ENCODE data around the gene PRSS48.

Gene PRSS48

DNA sequence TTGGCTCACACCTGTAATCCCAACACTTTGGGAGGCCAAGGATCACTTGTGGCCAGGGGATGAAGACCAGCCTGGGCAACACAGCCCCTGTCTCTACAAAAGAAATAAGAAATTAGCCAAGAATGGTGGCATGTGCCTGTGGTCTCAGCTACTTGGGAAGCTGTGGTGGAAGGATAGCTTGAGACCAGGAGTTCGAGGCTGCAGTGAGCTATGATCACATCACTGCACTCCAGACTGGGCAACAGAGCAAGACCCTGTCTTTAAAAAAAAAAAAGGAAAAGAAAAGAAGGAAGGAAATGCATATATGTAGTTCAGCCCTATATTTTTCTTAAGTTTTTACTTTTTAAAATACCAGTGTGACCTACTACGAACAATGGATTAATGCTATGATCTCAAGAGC, 15.1 kb downstream of the PRSS48 start:
- Mint-ChIP-seq H3K9me3 (peaks cover 21% of the 10 kb centered on the region), H3K4me1 (peaks cover 10% of the 10 kb centered on the region), H3K27ac (no peak overlapping the region), H3K27me3 (ENCODE audit: low read depth, poor library complexity) (no peaks in the 10 kb centered on the region), H3K36me3 (ENCODE audit: low read depth) (peaks cover 67% of the 10 kb centered on the region), H3K4me3 (no peak overlapping the region)
- DNase-seq = no peak
- no peak for TF ChIP-seq CTCF (IDR thresholded peaks at IDR 0.05)

DNA sequence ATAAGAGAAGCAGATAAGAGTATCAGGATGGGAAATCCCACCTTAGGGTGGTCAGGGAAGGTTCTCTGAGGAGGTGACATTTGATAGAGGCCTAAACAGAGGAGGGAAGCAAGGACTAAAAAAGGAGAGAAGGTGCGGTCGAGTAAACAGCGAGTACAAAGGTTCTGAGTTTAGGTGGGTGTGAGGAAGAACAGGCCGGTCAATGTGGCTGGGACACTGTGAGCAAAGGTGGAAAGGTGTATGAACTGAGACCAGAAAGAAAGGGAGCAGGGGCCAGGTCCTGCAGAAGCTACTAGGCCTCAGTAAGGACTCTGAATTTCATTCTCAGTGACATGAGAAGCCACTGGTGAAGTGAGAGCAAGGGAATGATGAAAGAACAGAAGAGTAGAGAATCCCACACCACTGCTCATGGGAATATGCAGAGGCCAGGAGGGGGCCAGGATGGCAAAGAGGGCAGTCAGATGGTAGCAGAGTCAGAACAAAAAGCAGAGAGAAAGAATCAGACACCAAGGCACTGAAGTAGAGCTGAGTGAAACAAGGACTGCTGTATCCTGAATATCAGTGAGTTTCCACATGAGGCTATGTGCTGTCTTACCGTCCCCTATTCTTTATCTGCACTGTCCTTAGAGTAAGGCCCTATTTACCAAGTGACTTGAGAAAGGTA, 18.0 kb downstream of the PRSS48 start:
- DNase-seq = no peak
- H3K4me3 Mint-ChIP-seq = no peak overlapping the region
- H3K4me1 Mint-ChIP-seq = peaks cover 10% of the 10 kb centered on the region
- H3K27ac Mint-ChIP-seq = peak overlapping the region; percentile 8
- peaks cover 71% of the 10 kb centered on the region for H3K36me3 Mint-ChIP-seq (ENCODE audit: low read depth)
- H3K27me3 Mint-ChIP-seq (ENCODE audit: low read depth, poor library complexity) = no peaks in the 10 kb centered on the region
- TF ChIP-seq CTCF (IDR thresholded peaks at IDR 0.05) = no peak
- peaks cover 21% of the 10 kb centered on the region for H3K9me3 Mint-ChIP-seq

DNA sequence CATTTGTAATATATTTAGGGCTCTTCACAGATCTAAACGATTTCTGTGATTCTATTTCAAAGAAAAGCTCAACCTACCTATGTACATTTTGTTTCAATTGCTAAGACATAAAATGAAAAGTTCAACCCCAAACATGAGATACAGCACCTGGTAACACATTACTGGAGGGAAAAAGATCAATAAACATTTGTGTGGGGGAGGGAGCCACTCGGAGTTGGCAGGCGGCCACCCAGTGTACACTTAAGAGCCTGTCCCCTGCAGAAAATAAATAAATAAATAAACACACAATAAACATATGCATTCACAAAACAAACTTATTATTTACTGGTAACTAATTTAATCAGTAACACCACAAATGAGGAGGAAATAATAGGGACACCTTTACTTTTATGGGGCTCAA, 19.3 kb downstream of the PRSS48 start:
- H3K9me3 Mint-ChIP-seq = peaks cover 20% of the 10 kb centered on the region
- no peak for TF ChIP-seq CTCF (IDR thresholded peaks at IDR 0.05)
- H3K4me1 Mint-ChIP-seq = peaks cover 10% of the 10 kb centered on the region
- H3K36me3 Mint-ChIP-seq (ENCODE audit: low read depth) = peaks cover 71% of the 10 kb centered on the region
- no peak for DNase-seq
- H3K27me3 Mint-ChIP-seq (ENCODE audit: low read depth, poor library complexity) = no peaks in the 10 kb centered on the region
- no peak overlapping the region for H3K4me3 Mint-ChIP-seq
- no peak overlapping the region for H3K27ac Mint-ChIP-seq

- TF ChIP-seq CTCF (IDR thresholded peaks at IDR 0.05) = no peak
- Mint-ChIP-seq H3K4me1 (peaks cover 10% of the 10 kb centered on the region), H3K27me3 (ENCODE audit: low read depth, poor library complexity) (no peaks in the 10 kb centered on the region), H3K9me3 (peaks cover 29% of the 10 kb centered on the region), H3K27ac (no peak overlapping the region), H3K4me3 (no peak overlapping the region), H3K36me3 (ENCODE audit: low read depth) (peaks cover 71% of the 10 kb centered on the region)
- no peak for DNase-seq
Observed at GRCh38 chr4:151297170-151297569, 20.2 kb downstream of the PRSS48 start.

- no peak for DNase-seq
- H3K4me3 Mint-ChIP-seq = no peak overlapping the region
- peaks cover 56% of the 10 kb centered on the region for H3K9me3 Mint-ChIP-seq
- TF ChIP-seq CTCF (IDR thresholded peaks at IDR 0.05) = no peak
- peaks cover 81% of the 10 kb centered on the region for H3K36me3 Mint-ChIP-seq (ENCODE audit: low read depth)
- H3K27me3 Mint-ChIP-seq (ENCODE audit: low read depth, poor library complexity) = no peaks in the 10 kb centered on the region
- H3K27ac Mint-ChIP-seq = no peak overlapping the region
- peaks cover 9% of the 10 kb centered on the region for H3K4me1 Mint-ChIP-seq
Observed at GRCh38 chr4:151302432-151302831, 25.5 kb downstream of the PRSS48 start.

GRCh38 chr4:151304226-151304625, 27.3 kb downstream of the PRSS48 start:
- Mint-ChIP-seq H3K9me3 (peaks cover 57% of the 10 kb centered on the region), H3K4me1 (peaks cover 9% of the 10 kb centered on the region)

More at GRCh38 chr4:151304226-151304625, 27.3 kb downstream of the PRSS48 start:
- H3K36me3 Mint-ChIP-seq (ENCODE audit: low read depth) = peaks cover 77% of the 10 kb centered on the region
- no peak overlapping the region for H3K27ac Mint-ChIP-seq
- no peak for DNase-seq
- TF ChIP-seq CTCF (IDR thresholded peaks at IDR 0.05) = no peak
- H3K27me3 Mint-ChIP-seq (ENCODE audit: low read depth, poor library complexity) = no peaks in the 10 kb centered on the region
- H3K4me3 Mint-ChIP-seq = no peak overlapping the region

Data from nephron progenitor cell (in vitro differentiated cells).